SH-SY5Y (cell line): ENCODE measurements around the gene ITPRIPL2.

Experiments used
- GATA2 ChIP-seq: IDR thresholded peaks from 2 replicates; pipeline ENCODE4 v1.6.1; 2011; ENCODE audit warnings: mild to moderate bottlenecking, low read depth, low read length
- GATA3 ChIP-seq: IDR thresholded peaks from 2 replicates; pipeline ENCODE4 v1.6.1; 2011; ENCODE audit warnings: low read depth, mild to moderate bottlenecking, low read length, moderate library complexity

DNA sequence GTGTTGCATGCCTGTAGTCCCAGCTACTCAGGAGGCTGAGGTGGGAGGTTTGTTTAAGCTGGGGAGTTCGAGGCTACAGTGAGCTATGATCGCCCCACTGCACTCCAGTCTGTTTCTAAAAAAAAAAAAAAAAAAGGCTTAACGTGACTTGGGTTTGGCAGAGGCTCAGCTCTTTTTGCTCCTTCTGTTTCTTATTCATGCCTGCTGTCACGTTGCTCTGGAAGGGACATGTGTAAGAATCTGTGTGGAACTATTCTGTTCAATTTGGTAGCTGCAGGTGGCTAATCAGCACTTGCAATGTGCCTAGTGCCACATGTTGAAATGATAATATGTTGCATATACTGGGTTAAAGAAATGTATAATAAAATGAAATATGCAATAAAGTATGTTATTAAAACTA, 33.4 kb downstream of the ITPRIPL2 start:
- no peak for TF ChIP-seq GATA2
- no peak for TF ChIP-seq GATA3
